Thoracic aorta (tissue), 2 donors: ENCODE results near the gene MTMR11. TPM values are rescaled to one million over a fixed set of nuclear protein-coding genes. Genes with fewer than 3 reads are reported as not detected.

Source experiments
- ATAC-seq: fragments of 150-250 bp; one replicate; pipeline ENCODE4 v1.8.0; 2017; ENCODE audit warnings: low read depth; ENCODE audit not compliant: insufficient number of reproducible peaks, low FRiP score
- DNase-seq: peaks from one replicate; pipeline ENCODE4 v3.0.0-alpha.2; 2020; ENCODE audit warnings: low spot score
- H3K27ac ChIP-seq, 2 donors: fragments of 200-600 bp; sonication (generic); 1 replicate in 1 of 2; 2 replicates in 1 of 2; pipeline ENCODE4 v1.5.1; 2016; ENCODE audit warnings: mild to moderate bottlenecking in 2 of 2, moderate library complexity in 2 of 2
- H3K27me3 ChIP-seq: fragments of 200-600 bp; sonication (generic); replicated peaks from 2 replicates; pipeline ENCODE4 v1.6.0; 2016; ENCODE audit warnings: mild to moderate bottlenecking; ENCODE audit not compliant: insufficient read depth
- H3K36me3 ChIP-seq: fragments of 200-600 bp; sonication (generic); one replicate; pipeline ENCODE4 v1.5.1; 2016
- H3K4me1 ChIP-seq, 2 donors: fragments of 200-600 bp; sonication (generic); 1 replicate in 1 of 2; 2 replicates in 1 of 2; pipeline versions ENCODE4 v1.5.1 to v1.6.0; 2016; ENCODE audit warnings: low read depth in 2 of 2, mild to moderate bottlenecking in 1 of 2; ENCODE audit not compliant: control insufficient read depth in 1 of 2
- H3K4me3 ChIP-seq: fragments of 200-600 bp; sonication (generic); 2 replicates; pipeline ENCODE4 v1.5.1; 2016; ENCODE audit warnings: mild to moderate bottlenecking
- H3K9me3 ChIP-seq: fragments of 200-600 bp; sonication (generic); 2 replicates; pipeline ENCODE4 v1.5.1; 2016
- CTCF ChIP-seq: fragments of 200-600 bp; sonication (generic); IDR thresholded peaks from one replicate; pipeline ENCODE4 v1.5.1; 2019; ENCODE audit warnings: antibody characterized with exemption
- total RNA-seq, 2 donors: library from RNA; depleted of rRNA; stranded (reverse); fragments of >200 nt; gene quantifications; one replicate each; pipeline versions ENCODE4 v1.1.0 to v1.2.3, GENCODE V29; 2016

The MTMR11 gene
- total RNA-seq, 2 donors from 2014 or later = 50.8 to 53.7 TPM

GRCh38 chr1:149972547-149972946 is 35.9 kb upstream of the MTMR11 start:
- no peak for DNase-seq
- no peaks in the 10 kb centered on the region for H3K27me3 ChIP-seq
- peaks cover 29% of the 10 kb centered on the region for H3K36me3 ChIP-seq
- no peak for TF ChIP-seq CTCF
- no peaks in the 10 kb centered on the region for H3K9me3 ChIP-seq
- no peak overlapping the region for H3K27ac ChIP-seq
- ATAC-seq = no peak
- H3K4me1 ChIP-seq = no peaks in the 10 kb centered on the region
- no peak overlapping the region for H3K4me3 ChIP-seq

DNA sequence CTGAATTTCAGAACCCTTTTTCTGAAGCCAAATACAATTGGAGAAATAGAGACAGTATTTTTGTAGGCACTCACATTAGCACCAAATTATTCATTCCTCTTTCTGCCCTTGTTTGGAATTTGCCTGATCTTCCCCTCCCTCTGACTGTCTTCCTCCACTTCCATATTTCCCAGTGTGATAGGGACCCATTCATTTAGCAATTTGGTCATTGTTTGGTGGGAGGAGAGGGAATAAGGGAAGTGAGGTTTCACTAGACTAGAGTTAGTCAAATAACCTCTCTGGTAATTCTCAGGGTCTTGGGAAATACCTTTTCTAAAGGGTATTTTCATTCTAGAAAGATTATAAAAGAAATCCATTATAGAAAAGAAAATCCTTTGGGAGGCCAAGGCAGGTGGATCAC is 31.0 kb upstream of the MTMR11 start:
- Histone ChIP-seq H3K4me1 (peaks cover 0 to 21% of the 10 kb centered on the region in 2 donors), H3K36me3 (peaks cover 26% of the 10 kb centered on the region), H3K4me3 (no peak overlapping the region), H3K9me3 (no peaks in the 10 kb centered on the region), H3K27me3 (no peaks in the 10 kb centered on the region), H3K27ac (no peak overlapping the region)
- TF ChIP-seq CTCF = no peak
- ATAC-seq (no peak), DNase-seq (no peak)

GRCh38 chr1:149967041-149967440 is 30.4 kb upstream of the MTMR11 start:
- TF ChIP-seq CTCF = no peak
- Histone ChIP-seq H3K27me3 (no peaks in the 10 kb centered on the region), H3K36me3 (peaks cover 23% of the 10 kb centered on the region), H3K4me1 (peaks cover 3 to 26% of the 10 kb centered on the region in 2 donors), H3K4me3 (no peak overlapping the region), H3K9me3 (no peaks in the 10 kb centered on the region), H3K27ac (no peak overlapping the region)
- DNase-seq (no peak), ATAC-seq (no peak)

DNA sequence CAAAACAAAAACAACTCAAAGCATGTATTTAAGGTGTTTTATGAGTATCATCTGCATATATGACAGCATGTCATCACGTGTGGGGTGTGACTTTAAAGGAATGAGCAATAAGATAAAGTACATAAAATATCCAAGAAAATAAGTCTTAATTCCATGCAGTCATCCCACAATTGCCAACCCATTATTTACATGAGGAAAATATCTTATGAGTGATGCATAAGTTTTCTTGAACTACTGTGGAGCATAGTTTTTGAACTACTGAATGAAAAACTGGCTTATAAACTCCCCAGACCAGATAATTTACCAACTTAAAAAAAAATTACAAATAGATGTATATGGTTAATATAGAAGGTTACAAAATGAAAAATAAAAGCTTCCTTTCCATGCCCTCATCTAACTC is 29.7 kb upstream of the MTMR11 start:
- no peaks in the 10 kb centered on the region for H3K9me3 ChIP-seq
- no peak overlapping the region for H3K4me3 ChIP-seq
- no peak for DNase-seq
- no peak for TF ChIP-seq CTCF
- H3K27ac ChIP-seq = no peak overlapping the region
- no peaks in the 10 kb centered on the region for H3K27me3 ChIP-seq
- no peak for ATAC-seq
- peaks cover 20% of the 10 kb centered on the region for H3K36me3 ChIP-seq
- peaks cover 3 to 26% of the 10 kb centered on the region in 2 donors for H3K4me1 ChIP-seq

GRCh38 chr1:149965440-149965839 is 28.8 kb upstream of the MTMR11 start:
- DNase-seq = no peak
- Histone ChIP-seq H3K27me3 (no peaks in the 10 kb centered on the region), H3K9me3 (no peaks in the 10 kb centered on the region), H3K36me3 (peaks cover 17% of the 10 kb centered on the region), H3K27ac (no peak overlapping the region), H3K4me1 (peaks cover 3 to 26% of the 10 kb centered on the region in 2 donors), H3K4me3 (no peak overlapping the region)
- TF ChIP-seq CTCF = no peak
- no peak for ATAC-seq
